Measurements from ENCODE around the gene KRTAP5-2. TPM values are rescaled to one million over a fixed set of nuclear protein-coding genes. Genes with fewer than 3 reads are reported as not detected.

The KRTAP5-2 gene
- total RNA-seq, 4 donors from 2014 or later = not detected

DNA sequence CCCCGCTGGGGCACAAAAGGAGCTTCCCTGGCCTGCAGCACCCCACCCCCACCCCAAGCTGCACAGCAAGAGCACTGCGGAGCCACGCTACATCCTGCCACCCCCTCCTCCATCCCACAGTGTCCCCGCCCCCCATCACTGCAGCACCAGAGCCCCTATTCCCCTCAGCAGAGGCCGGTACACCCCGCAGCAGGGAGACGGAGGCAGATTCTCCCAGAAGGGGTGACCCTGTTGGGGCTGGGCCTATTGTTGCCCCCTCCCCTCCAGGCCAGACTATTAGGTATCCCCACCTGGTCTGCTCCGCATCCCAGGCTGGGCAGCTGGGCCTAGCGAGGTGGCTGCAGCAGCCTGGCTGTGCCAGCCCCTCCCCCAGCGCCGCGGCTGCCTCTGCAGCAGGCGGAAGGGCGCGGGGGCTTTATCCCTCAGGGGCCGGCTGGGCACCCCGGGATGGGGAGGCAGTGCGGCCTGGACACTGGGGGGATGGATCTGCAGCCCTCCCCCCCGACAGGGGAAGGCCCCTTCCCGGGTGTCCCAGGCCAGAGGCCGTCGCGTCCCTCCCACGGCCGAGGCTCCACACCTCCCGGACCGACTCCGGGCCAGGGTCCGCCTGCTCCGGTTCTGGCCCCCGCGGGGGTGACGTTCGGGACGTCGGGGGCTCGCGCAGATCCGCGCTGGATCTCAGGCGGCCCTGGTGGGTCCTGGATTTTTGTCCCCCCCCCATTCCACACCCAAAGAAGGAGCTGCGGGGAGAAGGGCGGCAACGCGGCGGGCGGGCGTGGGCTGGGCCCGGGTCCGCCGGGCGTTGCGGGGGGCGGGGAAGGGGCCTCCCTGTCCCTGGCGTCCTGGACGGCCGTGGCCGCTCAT, 27.0 kb downstream of the KRTAP5-2 start:
- DNase-seq (ENCODE audit: low spot score) = no peak
- TF ChIP-seq, protein P1, sequence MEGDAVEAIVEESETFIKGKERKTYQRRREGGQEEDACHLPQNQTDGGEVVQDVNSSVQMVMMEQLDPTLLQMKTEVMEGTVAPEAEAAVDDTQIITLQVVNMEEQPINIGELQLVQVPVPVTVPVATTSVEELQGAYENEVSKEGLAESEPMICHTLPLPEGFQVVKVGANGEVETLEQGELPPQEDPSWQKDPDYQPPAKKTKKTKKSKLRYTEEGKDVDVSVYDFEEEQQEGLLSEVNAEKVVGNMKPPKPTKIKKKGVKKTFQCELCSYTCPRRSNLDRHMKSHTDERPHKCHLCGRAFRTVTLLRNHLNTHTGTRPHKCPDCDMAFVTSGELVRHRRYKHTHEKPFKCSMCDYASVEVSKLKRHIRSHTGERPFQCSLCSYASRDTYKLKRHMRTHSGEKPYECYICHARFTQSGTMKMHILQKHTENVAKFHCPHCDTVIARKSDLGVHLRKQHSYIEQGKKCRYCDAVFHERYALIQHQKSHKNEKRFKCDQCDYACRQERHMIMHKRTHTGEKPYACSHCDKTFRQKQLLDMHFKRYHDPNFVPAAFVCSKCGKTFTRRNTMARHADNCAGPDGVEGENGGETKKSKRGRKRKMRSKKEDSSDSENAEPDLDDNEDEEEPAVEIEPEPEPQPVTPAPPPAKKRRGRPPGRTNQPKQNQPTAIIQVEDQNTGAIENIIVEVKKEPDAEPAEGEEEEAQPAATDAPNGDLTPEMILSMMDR (IDR thresholded peaks at IDR 0.05) = no peak
- no peak for ATAC-seq (ENCODE audit: low FRiP score)

DNA sequence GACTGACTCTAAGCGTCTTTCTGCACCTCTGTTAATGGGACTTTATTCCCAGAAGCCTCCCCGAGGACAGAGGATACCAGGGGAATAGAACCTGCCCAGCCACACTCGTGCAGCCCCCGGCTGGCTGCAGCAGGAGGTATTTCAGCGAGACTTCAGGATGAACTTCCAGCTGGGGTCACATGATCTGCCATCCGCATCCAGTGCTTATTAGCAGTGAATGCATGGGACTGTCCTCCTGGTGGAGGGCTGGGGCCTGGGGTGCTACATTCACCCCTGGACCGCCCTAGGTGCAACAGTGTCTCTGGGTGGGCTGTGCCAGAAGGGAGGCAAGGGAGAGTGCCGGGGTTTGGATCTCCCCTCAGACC, 27.6 kb downstream of the KRTAP5-2 start:
- TF ChIP-seq, protein P1 (IDR thresholded peaks at IDR 0.05) = no peak
- DNase-seq (ENCODE audit: low spot score) = no peak
- no peak for ATAC-seq (ENCODE audit: low FRiP score)

GRCh38 chr11:1570001-1570453, 28.1 kb downstream of the KRTAP5-2 start:
- DNase-seq (ENCODE audit: low spot score) (no peak), ATAC-seq (ENCODE audit: low FRiP score) (no peak)
- TF ChIP-seq, protein P1 (IDR thresholded peaks at IDR 0.05) = no peak

DNA sequence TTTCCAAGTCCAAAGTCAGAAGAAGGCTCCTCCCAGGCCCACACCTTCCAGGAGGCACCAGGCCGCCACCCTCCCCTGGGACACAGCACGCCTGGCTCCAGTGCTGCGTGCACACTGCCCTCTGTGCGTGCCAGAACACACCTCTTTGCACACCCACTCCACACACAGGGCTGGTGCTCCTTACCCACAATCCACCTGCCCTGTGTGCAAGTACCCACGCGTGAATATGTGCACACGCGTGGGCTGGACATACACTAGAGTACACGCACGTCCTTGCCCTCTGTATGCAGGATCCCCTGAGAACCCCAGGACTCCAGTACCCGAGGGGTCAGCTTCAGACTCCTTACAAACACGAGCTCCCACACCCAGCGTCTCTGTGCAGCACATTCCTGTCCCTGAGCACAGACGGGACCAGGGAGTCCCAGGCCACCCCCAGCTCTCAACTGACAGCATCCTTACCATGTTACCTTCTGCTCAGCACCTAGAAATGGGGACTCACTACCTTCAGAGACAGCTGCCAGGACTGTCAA, 28.8 kb downstream of the KRTAP5-2 start:
- DNase-seq (ENCODE audit: low spot score) (no peak), ATAC-seq (ENCODE audit: low FRiP score) (no peak)
- TF ChIP-seq, protein P1 (IDR thresholded peaks at IDR 0.05) = no peak

GRCh38 chr11:1568441-1568911, 29.6 kb downstream of the KRTAP5-2 start:
- DNase-seq (ENCODE audit: low spot score) (no peak), ATAC-seq (ENCODE audit: low FRiP score) (no peak)

DNA sequence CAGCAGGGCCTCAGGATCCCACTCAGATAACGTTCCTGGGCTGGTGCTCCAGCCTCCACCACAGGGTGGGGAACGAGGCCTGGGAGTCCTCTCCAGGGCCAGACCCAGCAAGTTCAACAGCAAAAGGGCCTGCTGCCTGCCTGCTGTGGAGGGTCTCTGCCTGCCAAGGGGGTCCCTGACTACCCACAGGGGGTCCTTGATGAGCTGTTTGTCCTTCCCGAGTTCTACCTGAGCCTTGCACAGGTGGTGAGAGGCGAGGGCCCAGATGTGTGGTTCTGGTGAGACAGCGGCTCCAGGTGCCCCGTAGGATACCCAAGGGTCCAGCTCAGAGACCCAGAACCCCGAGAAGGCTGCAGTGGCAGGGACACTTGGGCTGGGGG, 30.4 kb downstream of the KRTAP5-2 start:
- TF ChIP-seq, protein P1 (IDR thresholded peaks at IDR 0.05) = no peak
- ATAC-seq (ENCODE audit: low FRiP score) = no peak
- no peak for DNase-seq (ENCODE audit: low spot score)

More at GRCh38 chr11:1568441-1568911, 29.6 kb downstream of the KRTAP5-2 start:
- TF ChIP-seq, protein P1 (IDR thresholded peaks at IDR 0.05) = no peak
